Stimulated activated CD4-positive, alpha-beta T cell treated with anti-CD3 and anti-CD28 coated beads, Interleukin-12 subunit alpha, Interleukin-12 subunit beta, amount 100 ng/mL, for 4 hours (primary cell): ENCODE measurements around the gene ARID1B.
A peak's percentile ranks its signal among the peaks of the same experiment; 100 is the strongest.

Experiments
- DNase-seq: peaks from one replicate; pipeline ENCODE4 v3.0.0-alpha.2; 2020

Gene ARID1B

DNA sequence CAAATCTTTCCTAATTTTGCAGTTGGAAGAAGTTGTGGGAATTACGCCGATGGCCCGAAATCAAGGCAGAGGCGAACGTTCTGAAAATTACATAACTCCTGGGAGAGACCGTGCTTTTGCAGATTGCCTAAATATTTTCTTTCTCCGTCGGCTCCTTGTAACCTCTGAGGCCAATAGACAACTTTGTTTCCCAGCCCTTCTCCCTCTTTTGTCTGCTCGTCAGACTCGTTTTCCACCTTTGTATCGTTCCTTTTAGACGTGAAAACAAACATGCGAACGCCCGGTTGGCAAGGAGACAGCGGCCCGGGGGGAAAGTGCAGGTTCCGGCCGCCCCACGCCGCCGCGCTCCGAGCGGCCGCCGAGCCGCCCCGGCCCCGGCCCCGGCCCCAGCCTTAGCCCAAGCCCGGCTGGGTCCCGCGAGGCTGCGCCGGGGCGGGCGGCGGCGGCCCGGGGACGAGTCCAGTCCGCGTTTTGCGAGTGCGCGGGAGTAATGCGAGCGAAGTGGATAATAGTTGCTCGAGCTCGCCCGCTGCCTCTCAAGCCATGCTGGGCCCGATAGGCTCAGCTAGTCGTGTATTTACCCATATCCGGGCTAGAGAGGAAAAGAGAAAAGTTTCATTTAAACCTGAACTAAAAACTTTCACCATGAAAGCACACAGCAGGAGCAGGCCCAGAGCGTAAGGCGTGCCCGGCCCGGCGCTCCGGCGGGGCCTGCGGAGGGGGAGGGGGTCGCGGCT, at the start of gene ARID1B:
Gene ARID1B, plus strand, starts transcription at position 539 of the 737 bp plus-strand sequence. CDS start 303 bp downstream, outside the sequence.
- DNase-seq, result peak; percentile 71

DNA sequence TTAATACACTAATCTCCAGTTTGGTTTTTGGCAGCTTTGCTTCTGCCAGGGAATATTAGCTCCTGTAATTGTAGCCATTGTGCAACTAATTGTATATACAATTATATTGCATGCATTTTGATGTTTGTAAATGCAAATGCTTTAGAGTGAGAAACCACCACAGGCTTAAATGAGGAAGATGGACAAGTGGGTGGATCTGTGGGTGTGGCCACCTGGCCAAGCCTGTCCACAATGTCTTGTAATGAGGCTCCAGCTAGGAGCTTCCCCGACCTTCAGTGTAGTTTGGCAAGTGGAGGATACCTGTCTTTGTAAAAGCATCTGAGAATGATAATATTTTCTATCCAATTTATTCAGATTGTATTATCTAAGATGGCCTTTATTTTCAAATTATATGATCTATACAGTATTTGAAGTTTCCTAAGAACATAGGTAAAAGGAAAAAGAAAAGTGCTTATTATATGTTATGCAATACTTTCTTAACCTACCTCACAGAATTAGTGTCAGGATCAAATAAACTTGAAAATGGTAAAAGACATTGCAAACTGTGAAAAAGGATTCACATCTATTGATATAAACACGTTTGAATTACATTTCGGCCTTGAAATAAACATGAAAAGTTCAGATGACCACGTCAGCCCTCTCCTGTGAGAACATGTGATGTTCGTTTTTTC, 49.3 kb upstream of the ARID1B start:
- no peak for DNase-seq

DNA sequence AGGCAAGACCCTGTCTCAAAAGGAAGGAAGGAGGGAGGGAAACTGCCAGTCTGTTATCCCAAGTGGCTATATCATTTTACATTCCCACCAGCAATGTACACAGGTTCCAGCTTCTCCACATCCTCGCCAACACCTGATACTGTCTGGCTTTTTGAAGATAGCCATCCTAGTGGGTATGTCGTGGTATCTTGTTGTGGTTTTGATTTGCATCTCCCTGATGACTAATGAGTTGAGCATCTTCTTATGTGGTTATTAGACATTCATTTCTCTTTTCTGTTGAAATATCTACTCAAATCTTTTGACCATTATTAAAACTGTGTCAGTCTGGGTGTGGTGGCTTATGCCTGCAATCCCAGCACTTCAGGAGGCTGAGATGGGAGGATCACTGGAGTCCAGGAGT, 47.9 kb upstream of the ARID1B start:
- DNase-seq, result no peak

DNA sequence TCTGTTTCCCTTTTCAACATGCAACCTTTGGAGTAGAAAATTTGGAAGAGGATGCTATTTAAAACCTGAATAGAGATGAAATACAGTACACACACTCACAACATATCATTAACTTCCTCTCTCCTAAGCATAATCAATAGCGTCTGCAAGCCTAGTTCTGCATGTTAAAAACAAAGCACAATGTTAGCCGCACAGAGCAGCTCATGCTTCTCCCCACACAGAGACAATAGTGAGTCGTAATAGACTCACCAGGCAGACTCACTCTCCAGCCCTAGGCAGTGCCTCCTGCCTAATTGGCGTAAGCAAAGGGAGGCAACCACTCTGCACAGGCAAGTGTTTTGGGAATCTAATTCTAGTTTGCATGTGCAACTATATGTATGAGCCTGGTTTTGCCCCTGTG, 45.8 kb upstream of the ARID1B start:
- DNase-seq, result no peak

DNA sequence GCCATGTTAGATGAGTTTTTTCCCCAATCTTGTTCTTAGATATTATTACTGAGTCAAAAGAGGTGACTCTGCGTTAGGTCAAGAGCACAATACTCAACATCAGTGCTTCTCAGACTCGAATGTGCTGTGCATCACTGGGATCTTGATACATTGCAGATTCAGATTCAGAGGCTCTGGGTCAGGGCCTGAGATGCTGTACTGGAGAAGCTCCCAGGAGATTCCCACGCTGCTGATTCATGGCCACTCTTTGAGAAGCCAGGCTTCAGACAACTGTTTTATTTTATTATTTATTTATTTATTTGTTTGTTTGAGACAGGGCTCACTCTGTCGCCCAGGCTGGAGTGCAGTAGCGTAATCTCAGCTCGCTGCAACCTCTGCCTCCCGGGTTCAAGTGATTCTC, 41.4 kb upstream of the ARID1B start:
- DNase-seq, result no peak

DNA sequence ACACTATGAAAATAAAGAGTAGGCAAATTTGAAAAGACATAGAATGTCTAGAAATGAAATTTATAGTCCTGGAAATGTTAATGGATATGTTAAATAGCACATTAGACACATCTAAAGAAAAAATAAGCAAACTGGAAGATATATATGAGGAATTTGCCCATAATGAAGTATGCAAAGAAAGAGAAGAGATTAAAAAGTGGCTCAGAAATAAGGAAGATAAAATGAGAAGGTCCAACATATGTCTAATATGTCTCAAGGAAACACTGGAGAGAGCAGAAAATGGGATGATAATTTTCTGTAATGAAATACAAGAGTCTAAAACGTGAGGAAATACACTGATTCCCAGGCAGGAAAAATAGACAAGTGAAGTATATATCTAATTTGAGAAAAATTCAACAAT, 36.6 kb upstream of the ARID1B start:
- DNase-seq, result no peak

DNA sequence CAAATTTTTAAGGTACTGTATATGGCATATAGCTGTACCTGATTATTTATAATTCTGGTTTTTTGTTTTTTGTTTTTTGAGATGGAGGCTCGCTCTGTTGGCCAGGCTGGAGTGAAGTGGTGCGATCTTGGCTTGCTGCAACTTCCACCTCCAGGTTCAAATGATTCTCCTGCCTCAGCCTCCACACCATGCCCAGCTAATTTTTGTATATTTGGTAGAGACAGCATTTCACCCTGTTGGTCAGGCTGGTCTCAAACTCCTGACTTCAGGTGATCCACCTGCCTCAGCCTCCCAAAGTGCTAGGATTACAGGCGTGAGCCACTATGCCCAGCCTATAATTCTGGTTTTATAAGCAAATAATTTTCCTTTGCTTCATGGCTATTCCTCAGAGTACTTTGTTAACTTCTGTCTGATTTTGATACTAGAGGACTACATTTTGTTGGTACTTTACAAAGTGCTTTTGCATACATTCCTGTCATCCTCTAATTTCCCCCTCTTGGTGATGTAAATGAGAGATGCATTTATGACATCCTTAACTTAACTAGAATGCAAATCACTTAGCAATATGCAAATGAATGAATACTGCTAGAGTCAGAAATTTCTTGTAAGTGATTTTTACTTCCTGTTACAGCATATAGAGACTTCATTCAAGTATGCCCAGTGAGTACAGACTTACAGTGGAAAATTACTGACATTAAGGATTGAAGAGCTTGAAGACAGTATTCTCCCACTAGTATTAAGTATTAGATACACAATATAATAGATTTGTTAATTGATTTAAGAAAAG, 35.7 kb upstream of the ARID1B start:
- no peak for DNase-seq

DNA sequence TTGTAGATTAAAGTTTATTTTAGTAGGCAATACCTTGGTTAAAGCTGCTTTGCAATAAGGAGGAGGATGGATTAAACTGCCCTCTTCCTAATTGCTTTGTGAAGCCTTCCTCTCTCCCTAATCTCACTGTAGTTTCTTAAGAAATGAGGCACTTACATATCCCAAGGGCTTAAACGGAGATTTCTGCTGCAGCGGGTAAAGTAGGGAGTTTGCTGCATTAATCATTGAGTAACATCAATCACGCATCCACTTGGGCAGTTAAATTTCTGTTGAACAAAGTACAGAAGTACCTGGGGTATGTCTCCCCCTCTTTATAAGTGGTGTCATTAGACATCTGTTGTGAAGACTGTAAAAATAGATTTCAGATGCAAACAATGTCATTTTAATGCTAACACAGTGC, 29.5 kb upstream of the ARID1B start:
- DNase-seq, result no peak

DNA sequence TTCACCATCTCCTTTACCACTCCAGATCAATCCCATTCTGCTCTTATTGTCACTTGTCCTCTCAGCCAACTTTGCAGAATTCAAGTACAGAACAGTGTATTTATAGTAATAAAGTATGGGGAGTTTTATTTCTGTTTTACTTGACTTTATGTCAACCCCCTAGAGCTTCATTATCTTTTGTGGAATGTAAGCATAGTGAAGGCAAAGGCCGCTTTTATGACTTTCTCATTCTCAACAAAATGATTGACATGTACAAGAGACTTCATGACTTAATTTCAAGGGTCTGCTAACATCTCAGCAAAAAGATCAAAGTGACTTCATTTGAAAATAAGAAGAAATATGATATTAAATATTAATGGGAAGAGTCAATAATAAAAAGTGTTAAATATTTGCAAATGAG, 28.7 kb upstream of the ARID1B start:
- no peak for DNase-seq

DNA sequence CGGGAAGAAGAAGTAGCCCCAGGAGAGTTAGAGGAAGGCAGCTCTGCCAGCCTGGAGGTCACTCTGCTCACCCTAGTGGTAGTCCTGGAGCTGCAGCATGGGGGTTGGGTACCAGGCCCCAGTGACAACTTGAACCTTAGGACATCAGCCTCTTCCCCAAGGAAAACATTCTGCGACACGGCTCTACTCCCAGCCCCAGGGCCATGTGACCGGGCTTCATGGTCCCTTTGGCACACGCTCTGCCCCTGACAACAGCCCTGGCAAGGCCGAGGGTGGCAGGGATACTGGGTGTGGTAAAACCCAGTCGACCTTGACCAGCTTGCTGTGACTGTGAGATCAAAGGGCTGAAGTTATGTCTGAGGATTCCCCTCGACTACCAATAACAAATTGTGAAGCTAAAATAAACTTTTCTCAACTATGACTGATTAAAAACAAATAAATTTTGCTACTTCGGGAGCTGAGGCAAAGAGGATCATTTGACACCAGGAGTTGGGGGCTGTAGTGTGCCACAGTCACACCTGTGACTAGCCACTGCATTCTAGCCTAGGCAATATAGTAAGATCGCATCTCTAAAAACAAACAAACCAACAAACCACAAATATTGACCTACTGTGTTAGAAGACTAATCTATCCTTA, 24.4 kb upstream of the ARID1B start:
- no peak for DNase-seq

DNA sequence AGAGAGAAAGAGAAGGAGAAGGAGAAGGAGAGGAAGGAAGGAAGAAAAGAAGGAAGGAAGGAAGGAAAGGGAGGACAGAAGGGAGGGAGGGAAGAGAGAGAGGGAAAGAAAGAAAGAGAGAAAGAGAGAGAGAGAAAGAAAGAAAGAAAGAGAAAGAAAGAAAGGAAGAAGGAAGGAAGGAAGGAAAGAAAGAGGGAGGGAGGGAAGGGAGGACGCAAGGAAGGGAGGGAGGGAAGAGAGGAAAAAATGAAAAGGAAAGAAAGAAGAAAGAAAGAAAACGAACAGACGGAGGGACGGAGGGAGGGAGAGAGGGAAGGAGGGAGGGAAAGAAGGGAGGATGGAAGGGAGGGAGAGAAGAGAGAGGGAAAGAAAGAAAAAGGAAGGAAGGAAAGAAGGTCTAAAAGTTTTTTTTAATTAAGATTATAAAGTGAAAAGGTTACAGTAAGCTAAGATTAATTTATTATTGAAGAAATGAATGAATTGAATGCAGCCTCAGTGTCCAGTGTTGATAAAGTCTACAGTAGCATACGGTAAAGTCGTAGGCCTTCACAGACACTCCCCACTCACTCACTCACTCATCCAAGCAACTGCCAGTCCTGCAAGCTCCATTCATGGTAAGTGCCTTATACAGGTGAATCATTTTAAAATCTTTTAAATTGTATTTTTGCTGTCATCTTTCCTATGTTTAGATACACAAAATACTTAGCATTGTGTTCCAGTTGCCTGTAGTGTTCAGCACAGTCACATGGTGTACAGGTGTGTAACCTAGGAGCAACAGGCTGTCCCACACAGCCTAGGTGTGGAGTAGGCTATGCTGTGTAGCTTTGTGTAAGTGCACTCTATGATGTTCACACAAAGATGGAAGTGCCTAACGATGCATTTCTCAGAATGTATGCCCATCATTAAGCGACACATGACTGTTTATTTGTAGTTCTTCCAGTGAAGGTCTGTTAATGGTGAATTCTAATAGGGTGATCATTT, 20.3 kb upstream of the ARID1B start:
- no peak for DNase-seq

DNA sequence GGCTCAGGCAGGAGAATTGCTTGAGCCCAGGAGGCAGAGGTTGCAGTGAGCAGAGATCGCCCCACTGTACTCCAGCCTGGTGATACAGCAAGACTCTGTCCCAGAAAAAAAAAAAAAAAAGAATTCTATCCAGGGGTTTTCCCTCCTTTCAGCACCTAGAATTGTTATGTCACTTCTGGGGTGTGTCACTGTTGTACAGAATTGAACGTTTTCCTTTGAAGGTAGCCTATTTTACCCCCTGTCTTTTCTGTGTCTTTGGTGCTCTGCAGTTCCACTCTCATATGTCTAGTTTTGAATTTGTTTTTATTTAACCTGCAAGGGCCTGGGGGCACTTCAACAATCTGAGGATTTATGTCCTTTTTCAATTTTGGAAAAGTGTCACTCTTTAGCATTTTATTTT, 19.3 kb upstream of the ARID1B start:
- no peak for DNase-seq

DNA sequence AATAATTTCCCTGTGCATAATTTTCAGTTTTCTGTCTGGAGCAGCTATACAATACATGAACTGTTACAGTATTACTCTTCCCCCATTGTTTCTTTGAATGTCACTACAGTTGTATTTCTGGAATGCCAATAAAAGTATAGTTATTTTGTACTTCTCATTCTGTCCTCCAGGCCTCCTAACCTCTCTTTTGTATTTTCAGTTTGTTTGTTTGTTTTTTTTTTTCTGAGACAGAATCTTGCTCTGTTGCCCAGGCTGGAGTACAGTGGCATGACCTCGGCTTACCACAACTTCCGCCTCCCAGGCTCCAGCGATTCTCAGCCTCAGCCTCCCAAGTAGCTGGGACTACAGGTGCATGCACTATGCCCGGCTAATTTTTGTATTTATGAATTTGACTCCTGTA, 16.8 kb upstream of the ARID1B start:
- DNase-seq, result no peak

DNA sequence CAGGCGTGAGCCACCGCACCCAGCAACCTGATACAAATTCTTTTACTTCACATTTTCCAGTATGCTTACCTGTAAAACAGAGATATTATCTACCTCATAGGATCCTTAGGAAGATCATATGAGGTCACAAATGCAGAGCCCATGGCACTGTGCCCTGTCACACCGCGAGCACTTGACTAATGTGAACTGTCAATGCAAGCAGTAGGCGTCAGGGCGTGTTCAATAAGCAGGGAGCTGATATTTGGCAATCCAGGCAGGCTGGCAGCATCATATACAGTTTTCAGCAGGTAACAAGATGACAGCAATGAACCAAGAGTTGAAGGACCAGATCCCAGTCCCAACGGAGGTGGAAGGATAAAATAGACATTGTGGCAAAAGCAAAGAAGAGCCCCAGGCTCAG, 14.6 kb upstream of the ARID1B start:
- no peak for DNase-seq

DNA sequence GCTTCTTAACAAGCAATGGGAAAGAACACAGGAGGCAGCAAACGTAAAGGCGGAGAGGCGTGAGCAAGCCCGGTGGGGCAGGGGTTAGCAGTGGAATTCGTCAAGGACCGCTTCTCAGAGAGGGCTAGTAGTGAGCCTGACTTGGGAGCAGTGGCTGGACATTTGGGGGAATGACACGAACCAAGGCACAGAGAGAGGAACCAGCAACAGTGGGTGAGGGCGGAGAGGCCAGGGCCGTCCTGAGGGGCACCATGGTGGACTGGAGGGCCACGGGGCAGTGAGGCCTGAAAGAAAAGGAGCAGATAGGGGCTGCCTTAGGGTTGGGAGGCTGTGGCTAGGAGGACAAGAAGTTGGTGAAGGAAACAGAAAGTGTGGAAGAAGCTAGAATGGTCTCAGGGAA, 12.1 kb upstream of the ARID1B start:
- DNase-seq, result no peak

DNA sequence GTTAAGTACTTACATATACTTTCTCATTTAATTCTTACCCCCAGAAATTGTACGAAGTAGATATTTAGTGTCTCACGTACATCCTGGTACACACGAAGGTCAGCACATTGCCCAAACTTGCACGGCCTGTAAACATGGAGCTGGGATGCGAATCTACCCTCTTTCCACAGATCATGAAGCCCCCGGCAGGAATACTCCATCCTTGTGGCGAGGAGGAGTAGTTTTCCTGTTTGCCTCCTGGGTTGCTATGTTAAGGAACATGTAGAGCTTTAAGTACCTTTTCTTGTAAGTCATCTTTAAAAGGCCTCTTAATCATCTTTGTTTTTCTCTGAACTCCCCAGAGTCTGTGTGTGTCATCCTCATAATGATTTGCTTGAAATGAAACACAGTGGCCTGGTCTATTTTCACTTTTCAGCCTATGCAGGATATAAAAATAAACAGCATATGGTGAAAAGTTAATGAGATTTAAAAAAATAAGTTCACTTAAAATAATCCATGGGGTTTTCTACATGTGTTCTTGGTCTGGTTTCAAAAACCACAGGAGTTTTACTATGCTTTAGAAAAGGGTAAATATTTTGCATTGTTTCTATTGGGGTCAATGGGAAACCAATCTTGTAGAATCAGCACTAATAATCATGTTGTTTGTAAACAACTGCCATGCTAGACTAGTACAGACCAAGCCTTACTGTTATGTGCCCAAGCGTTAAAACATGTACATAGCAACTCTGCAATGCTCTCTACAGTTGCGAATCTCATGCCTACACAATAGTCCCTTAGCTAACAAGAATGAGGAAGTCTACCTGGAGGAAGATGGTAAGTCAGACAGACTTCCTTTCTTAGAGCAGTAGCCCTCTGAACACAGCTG, 9.3 kb upstream of the ARID1B start:
- no peak for DNase-seq

DNA sequence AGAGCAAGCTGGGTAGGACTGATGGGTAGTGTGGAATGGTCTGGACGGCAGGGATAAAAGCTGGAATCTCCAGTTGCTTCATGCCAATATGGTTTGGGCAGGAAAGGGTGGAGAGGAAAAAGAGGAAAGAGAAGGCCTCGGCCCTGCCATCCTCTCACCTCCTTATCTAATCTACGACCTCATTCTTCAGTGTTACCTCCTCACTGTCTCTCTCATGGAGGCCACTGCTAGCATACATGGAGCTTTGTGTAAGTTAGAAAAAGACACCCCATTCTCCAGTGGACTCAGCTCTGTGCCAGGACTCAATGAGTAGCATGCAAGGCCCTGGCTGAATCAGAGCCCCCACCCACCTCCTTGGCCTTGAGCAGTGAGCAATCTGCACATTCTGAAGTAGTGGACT, 6.1 kb upstream of the ARID1B start:
- no peak for DNase-seq

DNA sequence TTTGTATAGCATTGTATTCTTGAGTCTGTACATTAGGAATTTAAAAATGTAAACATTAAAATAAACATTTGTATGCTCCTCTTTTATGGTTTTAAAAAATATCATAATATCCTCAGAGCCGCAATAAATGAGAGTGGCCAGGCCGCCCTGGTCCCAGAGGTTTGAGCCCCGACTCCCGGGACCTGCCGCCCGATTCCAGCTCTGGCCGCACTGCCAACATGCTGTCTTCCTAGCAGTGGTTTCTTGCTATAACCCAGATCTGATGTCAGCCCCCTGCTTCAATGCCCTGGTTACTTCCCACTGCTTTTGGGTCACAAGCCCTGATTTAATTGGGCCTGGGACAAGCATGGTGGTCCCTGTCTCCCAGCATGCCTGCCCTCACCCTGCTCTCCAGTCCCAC, 5.4 kb upstream of the ARID1B start:
- DNase-seq, result no peak

DNA sequence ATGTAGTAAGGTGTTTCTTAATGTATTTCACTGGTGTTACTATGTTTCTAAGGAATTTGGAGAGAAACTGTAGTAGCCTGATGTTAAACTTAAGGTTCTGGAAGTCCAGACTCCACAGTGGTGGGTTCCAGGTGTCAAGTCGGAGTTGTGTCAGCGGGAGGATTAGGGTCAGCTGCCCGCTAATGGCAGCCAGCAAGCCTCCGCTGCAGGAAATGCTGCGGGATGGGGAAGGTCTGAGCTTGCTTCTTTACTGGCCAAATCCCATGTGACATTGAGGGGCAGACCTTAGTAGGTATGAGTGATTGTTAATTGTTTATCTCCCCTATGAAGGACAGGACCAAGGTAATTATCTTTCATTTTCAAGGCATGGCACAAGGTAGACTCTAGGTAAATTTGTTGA, 3.7 kb upstream of the ARID1B start:
- no peak for DNase-seq

DNA sequence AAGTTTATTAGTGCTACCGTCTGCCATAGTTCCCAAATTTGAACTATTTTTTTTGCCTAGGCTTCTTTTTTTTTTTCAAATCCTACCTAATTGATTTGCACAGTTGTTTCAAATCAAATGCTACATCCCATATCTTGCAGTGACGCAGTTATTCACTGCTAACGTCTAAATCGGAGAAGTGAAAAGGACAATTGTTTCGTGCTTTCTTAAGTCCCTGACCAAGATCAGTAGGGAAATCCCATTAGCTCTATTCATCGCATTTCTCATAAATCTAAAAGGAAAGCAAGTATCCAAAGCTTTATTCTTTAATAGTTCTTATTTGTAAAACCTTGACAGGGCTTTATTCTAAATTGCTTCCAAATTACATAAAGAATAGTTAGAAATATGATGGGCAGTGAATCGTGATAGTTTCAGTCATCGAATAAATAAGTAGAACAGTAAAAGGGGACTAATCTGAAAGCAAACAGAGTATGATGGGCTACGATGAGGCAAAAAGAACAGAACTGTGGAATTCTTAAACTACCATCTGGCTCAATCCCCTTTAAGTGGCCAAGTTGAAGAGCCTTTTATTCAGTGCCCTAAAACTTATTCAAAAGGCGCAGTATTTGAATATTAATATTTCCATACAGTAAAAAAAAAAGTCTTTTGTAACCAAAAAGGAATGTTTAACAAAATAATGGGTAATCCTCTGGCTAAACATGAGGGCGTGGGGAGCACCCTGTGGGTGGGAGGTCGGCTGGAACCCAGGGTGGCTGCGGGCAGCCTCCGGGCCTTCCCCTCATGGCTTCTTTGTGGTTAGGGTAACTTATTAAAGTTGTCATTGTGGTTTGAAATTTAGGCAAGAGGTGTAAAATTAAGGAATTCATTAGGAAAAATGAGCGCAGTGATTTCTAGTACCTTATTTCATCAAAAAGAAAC, 3.0 kb upstream of the ARID1B start:
- no peak for DNase-seq
